Esophagus muscularis mucosa (tissue), 4 donors: ENCODE measurements around the gene GDF10. TPM values are rescaled to one million over a fixed set of nuclear protein-coding genes. Genes with fewer than 3 reads are reported as not detected.

Experiments used
- DNase-seq: peaks from one replicate; pipeline ENCODE4 v3.0.0-alpha.2; 2017; ENCODE audit errors: extremely low spot score
- H3K27ac ChIP-seq, 4 donors: fragments of 200-600 bp; sonication (generic); replicated peaks in 1 of 4; 1 replicate in 3 of 4; 2 replicates in 1 of 4; pipeline ENCODE4 v1.5.1; 2016 to 2019; ENCODE audit warnings: mild to moderate bottlenecking in 1 of 4
- H3K27me3 ChIP-seq, 4 donors: fragments of 200-600 bp; sonication (generic); one replicate each; pipeline versions ENCODE4 v1.5.1 to v1.6.0; 2016 to 2019
- H3K36me3 ChIP-seq, 4 donors: fragments of 200-600 bp; sonication (generic); one replicate each; pipeline ENCODE4 v1.5.1; 2016 to 2019
- H3K4me1 ChIP-seq, 4 donors: fragments of 200-600 bp; sonication (generic); one replicate each; pipeline ENCODE4 v1.5.1; 2016 to 2019
- H3K4me3 ChIP-seq, 4 donors: fragments of 200-600 bp; sonication (generic); 1 replicate in 2 of 4; 2 replicates in 2 of 4; pipeline ENCODE4 v1.5.1; 2016 to 2019; ENCODE audit warnings: mild to moderate bottlenecking in 4 of 4, moderate library complexity in 1 of 4
- H3K9me3 ChIP-seq, 4 donors: fragments of 200-600 bp; sonication (generic); 1 replicate in 3 of 4; 2 replicates in 1 of 4; pipeline ENCODE4 v1.5.1; 2016 to 2019
- CTCF ChIP-seq, 3 experiments: fragments of 200-600 bp in 2 of 3; fragments of 450-650 bp in 1 of 3; sonication (generic) in 2 of 3; IDR thresholded peaks; one replicate each; pipeline ENCODE4 v1.5.1; 2017 to 2019; ENCODE audit warnings: antibody characterized with exemption in 3 of 3, mild to moderate bottlenecking in 2 of 3, moderate library complexity in 1 of 3
- EP300 ChIP-seq: sonication (generic); formaldehyde crosslinking; IDR thresholded peaks from one replicate; pipeline ENCODE4 v1.6.1; 2017; ENCODE audit warnings: antibody characterized with exemption
- POLR2A ChIP-seq: fragments of 450-650 bp; IDR thresholded peaks from one replicate; pipeline ENCODE4 v1.6.1; 2017; ENCODE audit warnings: antibody characterized with exemption, moderate library complexity, mild to moderate bottlenecking, low read depth
- POLR2AphosphoS5 ChIP-seq, 2 donors: sonication (generic); formaldehyde crosslinking; IDR thresholded peaks; one replicate each; pipeline ENCODE4 v1.6.1; 2017; ENCODE audit warnings: antibody characterized with exemption in 2 of 2
- WGBS: methylation state at CpG from one replicate; pipeline ENCODE4 v1.1.5; 2018; 5-methylcytosine and 5-hydroxymethylcytosine counted together
- intact Hi-C: fragments of 100-400 bp; cut with DNase I; formaldehyde crosslinking; loops from one replicate; pipeline ENCODE4 v1.15.1; 2023
- total RNA-seq, 4 donors: library from RNA; depleted of rRNA; stranded (reverse); fragments of >200 nt; gene quantifications; one replicate each; pipeline versions ENCODE4 v1.1.0 to v1.2.1, GENCODE V29; 2016

Gene GDF10
- total RNA-seq, 4 donors from 2014 or later, result 5.6 to 33.3 (median 29.5) TPM

GRCh38 chr10:47296156-47296894 is 3.7 kb upstream of the GDF10 start:
- H3K27ac ChIP-seq, result peak overlapping the region in 2 of 4 donors; percentile 15 to 35
- intact Hi-C loops, result no loop called here
- 55% methylated on average over 12 of the region's 12 CpGs for WGBS
- peaks cover 0 to 21% (median 6%) of the 10 kb centered on the region in 4 donors for H3K27me3 ChIP-seq
- H3K4me1 ChIP-seq, result peaks cover 4 to 36% (median 21%) of the 10 kb centered on the region in 4 donors
- no peaks in the 10 kb centered on the region for H3K36me3 ChIP-seq
- peak overlapping the region in 1 of 4 donors; percentile 3 for H3K4me3 ChIP-seq
- no peak for DNase-seq
- TF ChIP-seq EP300, result no peak
- no peak for TF ChIP-seq POLR2AphosphoS5 (IDR thresholded peaks at IDR 0.05)
- TF ChIP-seq CTCF (IDR thresholded peaks at IDR 0.05), result no peak
- TF ChIP-seq POLR2A, result no peak
- H3K9me3 ChIP-seq, result no peaks in the 10 kb centered on the region

GRCh38 chr10:47296941-47297340 is 3.1 kb upstream of the GDF10 start:
- peaks cover 4 to 36% (median 21%) of the 10 kb centered on the region in 4 donors for H3K4me1 ChIP-seq
- no peak for DNase-seq
- 82% methylated on average over 1 of the region's 1 CpG for WGBS

GRCh38 chr10:47297866-47298540 is 2.0 kb upstream of the GDF10 start:
- 82% methylated on average over 12 of the region's 12 CpGs for WGBS
- no peak for DNase-seq

More at GRCh38 chr10:47296941-47297340, 3.1 kb upstream of the GDF10 start:
- H3K36me3 ChIP-seq, result no peaks in the 10 kb centered on the region
- H3K4me3 ChIP-seq, result no peak overlapping the region
- H3K27me3 ChIP-seq, result peaks cover 0 to 27% (median 6%) of the 10 kb centered on the region in 4 donors
- TF ChIP-seq CTCF (IDR thresholded peaks at IDR 0.05), result no peak
- TF ChIP-seq POLR2AphosphoS5 (IDR thresholded peaks at IDR 0.05), result no peak
- TF ChIP-seq EP300, result no peak
- TF ChIP-seq POLR2A, result no peak
- H3K27ac ChIP-seq, result no peak overlapping the region
- no peaks in the 10 kb centered on the region for H3K9me3 ChIP-seq
- intact Hi-C loops, result no loop called here

GRCh38 chr10:47298715-47299114 is 1.3 kb upstream of the GDF10 start:
- intact Hi-C loops, result no loop called here
- Histone ChIP-seq H3K27ac (peak overlapping the region in 1 of 4 donors; percentile 52), H3K4me1 (peaks cover 4 to 36% (median 21%) of the 10 kb centered on the region in 4 donors), H3K36me3 (no peaks in the 10 kb centered on the region), H3K4me3 (no peak overlapping the region), H3K27me3 (peaks cover 0 to 45% (median 10%) of the 10 kb centered on the region in 4 donors), H3K9me3 (no peaks in the 10 kb centered on the region)
- TF ChIP-seq CTCF (IDR thresholded peaks at IDR 0.05), result no peak
- TF ChIP-seq POLR2AphosphoS5 (IDR thresholded peaks at IDR 0.05), result no peak
- no peak for TF ChIP-seq EP300
- no peak for TF ChIP-seq POLR2A
- 72% methylated on average over 1 of the region's 1 CpG for WGBS
- DNase-seq, result no peak

More at GRCh38 chr10:47297866-47298540, 2.0 kb upstream of the GDF10 start:
- Histone ChIP-seq H3K9me3 (no peaks in the 10 kb centered on the region), H3K4me3 (no peak overlapping the region), H3K36me3 (no peaks in the 10 kb centered on the region), H3K4me1 (peaks cover 4 to 36% (median 21%) of the 10 kb centered on the region in 4 donors), H3K27ac (peak overlapping the region in 2 of 4 donors; percentile 14 to 52), H3K27me3 (peaks cover 0 to 38% (median 9%) of the 10 kb centered on the region in 4 donors)
- TF ChIP-seq CTCF (IDR thresholded peaks at IDR 0.05), result no peak
- no peak for TF ChIP-seq EP300
- TF ChIP-seq POLR2AphosphoS5 (IDR thresholded peaks at IDR 0.05), result no peak
- no peak for TF ChIP-seq POLR2A
- intact Hi-C loops, result no loop called here
